HEK293 (cell line): Measurements from ENCODE around the gene SIGLEC8.

Source experiments
- YY1 ChIP-seq: fragments of 450-650 bp; formaldehyde crosslinking; IDR thresholded peaks from 2 replicates; pipeline ENCODE4 v1.5.1; 2018; ENCODE audit warnings: missing biosample characterization, missing genetic modification characterization
- ZNF571 ChIP-seq: fragments of 450-650 bp; formaldehyde crosslinking; IDR thresholded peaks from 2 replicates; pipeline ENCODE4 v1.5.0; 2017; ENCODE audit warnings: missing biosample characterization, missing genetic modification characterization
- ZNF585B ChIP-seq: fragments of 450-650 bp; formaldehyde crosslinking; IDR thresholded peaks from 2 replicates; pipeline ENCODE4 v1.5.1; 2016; ENCODE audit warnings: missing biosample characterization, missing genetic modification characterization
- ZNF658 ChIP-seq: fragments of 450-650 bp; formaldehyde crosslinking; IDR thresholded peaks from 2 replicates; pipeline ENCODE4; 2016; ENCODE audit warnings: missing biosample characterization, missing genetic modification characterization
- TF ChIP-seq, protein P1 (sequence below): fragments of 450-650 bp; formaldehyde crosslinking; IDR thresholded peaks from 2 replicates; pipeline ENCODE4 v1.5.1; 2016; ENCODE audit warnings: missing biosample characterization, missing genetic modification characterization, low read depth
- TF ChIP-seq, protein P2 (sequence below): fragments of 450-650 bp; formaldehyde crosslinking; IDR thresholded peaks from 2 replicates; pipeline ENCODE4 v1.5.1; 2016; ENCODE audit warnings: missing biosample characterization, missing genetic modification characterization
- TF ChIP-seq, protein P3 (sequence below): fragments of 450-650 bp; formaldehyde crosslinking; IDR thresholded peaks from 2 replicates; pipeline ENCODE4 v1.5.1; 2016; ENCODE audit warnings: missing biosample characterization, missing genetic modification characterization

DNA sequence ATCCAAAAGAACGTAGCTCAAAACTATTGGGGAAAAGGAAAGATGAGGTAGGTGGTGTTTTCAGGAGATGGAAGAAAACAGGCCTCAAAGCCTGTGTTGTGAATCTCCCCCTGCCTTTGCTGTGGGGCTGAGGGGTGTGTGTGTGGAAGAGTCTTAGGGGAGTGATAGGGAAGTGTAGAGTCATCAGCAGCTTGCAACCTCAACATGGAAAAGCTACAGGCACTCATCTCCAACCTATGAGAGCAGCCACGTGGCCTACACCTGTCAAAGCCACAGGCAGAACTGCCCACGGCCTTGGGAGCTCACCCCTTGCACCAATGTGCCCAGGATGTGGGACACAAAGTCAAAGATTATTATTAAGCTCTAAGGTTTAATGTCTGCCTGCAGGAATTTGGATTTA lies 47.6 kb upstream of the SIGLEC8 start:
- TF ChIP-seq, protein P1, sequence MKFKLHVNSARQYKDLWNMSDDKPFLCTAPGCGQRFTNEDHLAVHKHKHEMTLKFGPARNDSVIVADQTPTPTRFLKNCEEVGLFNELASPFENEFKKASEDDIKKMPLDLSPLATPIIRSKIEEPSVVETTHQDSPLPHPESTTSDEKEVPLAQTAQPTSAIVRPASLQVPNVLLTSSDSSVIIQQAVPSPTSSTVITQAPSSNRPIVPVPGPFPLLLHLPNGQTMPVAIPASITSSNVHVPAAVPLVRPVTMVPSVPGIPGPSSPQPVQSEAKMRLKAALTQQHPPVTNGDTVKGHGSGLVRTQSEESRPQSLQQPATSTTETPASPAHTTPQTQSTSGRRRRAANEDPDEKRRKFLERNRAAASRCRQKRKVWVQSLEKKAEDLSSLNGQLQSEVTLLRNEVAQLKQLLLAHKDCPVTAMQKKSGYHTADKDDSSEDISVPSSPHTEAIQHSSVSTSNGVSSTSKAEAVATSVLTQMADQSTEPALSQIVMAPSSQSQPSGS (tag by site-specific recombination) = no peak
- TF ChIP-seq ZNF571 (tag by site-specific recombination) = no peak
- TF ChIP-seq, protein P2, sequence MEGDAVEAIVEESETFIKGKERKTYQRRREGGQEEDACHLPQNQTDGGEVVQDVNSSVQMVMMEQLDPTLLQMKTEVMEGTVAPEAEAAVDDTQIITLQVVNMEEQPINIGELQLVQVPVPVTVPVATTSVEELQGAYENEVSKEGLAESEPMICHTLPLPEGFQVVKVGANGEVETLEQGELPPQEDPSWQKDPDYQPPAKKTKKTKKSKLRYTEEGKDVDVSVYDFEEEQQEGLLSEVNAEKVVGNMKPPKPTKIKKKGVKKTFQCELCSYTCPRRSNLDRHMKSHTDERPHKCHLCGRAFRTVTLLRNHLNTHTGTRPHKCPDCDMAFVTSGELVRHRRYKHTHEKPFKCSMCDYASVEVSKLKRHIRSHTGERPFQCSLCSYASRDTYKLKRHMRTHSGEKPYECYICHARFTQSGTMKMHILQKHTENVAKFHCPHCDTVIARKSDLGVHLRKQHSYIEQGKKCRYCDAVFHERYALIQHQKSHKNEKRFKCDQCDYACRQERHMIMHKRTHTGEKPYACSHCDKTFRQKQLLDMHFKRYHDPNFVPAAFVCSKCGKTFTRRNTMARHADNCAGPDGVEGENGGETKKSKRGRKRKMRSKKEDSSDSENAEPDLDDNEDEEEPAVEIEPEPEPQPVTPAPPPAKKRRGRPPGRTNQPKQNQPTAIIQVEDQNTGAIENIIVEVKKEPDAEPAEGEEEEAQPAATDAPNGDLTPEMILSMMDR (tag by site-specific recombination) = no peak
- TF ChIP-seq, protein P3, sequence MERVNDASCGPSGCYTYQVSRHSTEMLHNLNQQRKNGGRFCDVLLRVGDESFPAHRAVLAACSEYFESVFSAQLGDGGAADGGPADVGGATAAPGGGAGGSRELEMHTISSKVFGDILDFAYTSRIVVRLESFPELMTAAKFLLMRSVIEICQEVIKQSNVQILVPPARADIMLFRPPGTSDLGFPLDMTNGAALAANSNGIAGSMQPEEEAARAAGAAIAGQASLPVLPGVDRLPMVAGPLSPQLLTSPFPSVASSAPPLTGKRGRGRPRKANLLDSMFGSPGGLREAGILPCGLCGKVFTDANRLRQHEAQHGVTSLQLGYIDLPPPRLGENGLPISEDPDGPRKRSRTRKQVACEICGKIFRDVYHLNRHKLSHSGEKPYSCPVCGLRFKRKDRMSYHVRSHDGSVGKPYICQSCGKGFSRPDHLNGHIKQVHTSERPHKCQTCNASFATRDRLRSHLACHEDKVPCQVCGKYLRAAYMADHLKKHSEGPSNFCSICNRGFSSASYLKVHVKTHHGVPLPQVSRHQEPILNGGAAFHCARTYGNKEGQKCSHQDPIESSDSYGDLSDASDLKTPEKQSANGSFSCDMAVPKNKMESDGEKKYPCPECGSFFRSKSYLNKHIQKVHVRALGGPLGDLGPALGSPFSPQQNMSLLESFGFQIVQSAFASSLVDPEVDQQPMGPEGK (tag by site-specific recombination) = no peak
- no peak for TF ChIP-seq YY1 (tag by site-specific recombination)
- no peak for TF ChIP-seq ZNF585B
- TF ChIP-seq ZNF658 (tag by site-specific recombination) = no peak
